ENCODE measurements around the gene NT5C3B.
A peak's percentile ranks its signal among the peaks of the same experiment; 100 is the strongest.
"Not testable (repeated sequence)": the region's sequence is repeated elsewhere in the genome, so short reads cannot be mapped to it uniquely, and the experiment has no call there.

The NT5C3B gene

GRCh38 chr17:41837761-41838538, 1.9 kb upstream of the NT5C3B start, which contains the start of gene KLHL10:
TSS of gene KLHL10 (plus strand) at chr17:41837825. CDS start at chr17:41837933, 108 bp downstream.
- DNase-seq (ENCODE audit: low read depth): no peak
- no peak within 1 kb of the TSS for H3K4me3 ChIP-seq (ENCODE audit: control insufficient read depth, low read depth, low read length)

GRCh38 chr17:41836550-41837196, 641 bp upstream of the NT5C3B start:
- peak overlapping the region; percentile 71 for H3K4me3 ChIP-seq (ENCODE audit: control insufficient read depth, low read depth, low read length)
- DNase-seq (ENCODE audit: low read depth): no peak
- no peak for TF ChIP-seq CTCF (conservative IDR thresholded peaks at IDR 0.05; ENCODE audit: control insufficient read depth, insufficient read depth, low read depth, low read length)

More at GRCh38 chr17:41837761-41838538, 1.9 kb upstream of the NT5C3B start, which contains the start of gene KLHL10:
- TF ChIP-seq CTCF (conservative IDR thresholded peaks at IDR 0.05; ENCODE audit: control insufficient read depth, insufficient read depth, low read depth, low read length): no peak

- no peak for TF ChIP-seq CTCF (conservative IDR thresholded peaks at IDR 0.05; ENCODE audit: control insufficient read depth, insufficient read depth, low read depth, low read length)
- no peak for DNase-seq (ENCODE audit: low read depth)
- peak overlapping the region; percentile 71 for H3K4me3 ChIP-seq (ENCODE audit: control insufficient read depth, low read depth, low read length)
These were observed 725 bp downstream of the NT5C3B start for GRCh38 chr17:41835214-41835799.

- not testable (repeated sequence) for H3K4me3 ChIP-seq (ENCODE audit: control insufficient read depth, low read depth, low read length); DNase-seq (ENCODE audit: low read depth)
These were observed 6.1 kb downstream of the NT5C3B start for GRCh38 chr17:41829961-41830360.

GRCh38 chr17:41825175-41825845, 10.7 kb downstream of the NT5C3B start:
- no peak overlapping the region for H3K4me3 ChIP-seq (ENCODE audit: control insufficient read depth, low read depth, low read length)
- TF ChIP-seq CTCF (conservative IDR thresholded peaks at IDR 0.05; ENCODE audit: control insufficient read depth, insufficient read depth, low read depth, low read length): no peak
- DNase-seq (ENCODE audit: low read depth): no peak

GRCh38 chr17:41824086-41824485, 11.9 kb downstream of the NT5C3B start:
- peak; percentile 44 for DNase-seq (ENCODE audit: low read depth)
- no peak for TF ChIP-seq CTCF (conservative IDR thresholded peaks at IDR 0.05; ENCODE audit: control insufficient read depth, insufficient read depth, low read depth, low read length)

More at GRCh38 chr17:41824086-41824485, 11.9 kb downstream of the NT5C3B start:
- H3K4me3 ChIP-seq (ENCODE audit: control insufficient read depth, low read depth, low read length): no peak overlapping the region
